Natural killer cell (primary cell): ENCODE data around the gene ZNF217. TPM values are rescaled to one million over a fixed set of nuclear protein-coding genes. Genes with fewer than 3 reads are reported as not detected.

Source experiments
- ATAC-seq, 3 donors: fragments of 150-1000 bp in 2 of 3; fragments of 200-7000 bp in 1 of 3; cut with Tn5 transposase; 1 replicate in 1 of 3; 2 replicates in 2 of 3; pipeline ENCODE4 v1.10.0; 2021; ENCODE audit warnings: mild to moderate bottlenecking in 2 of 3, moderate library complexity in 2 of 3
- DNase-seq, 2 donors: peaks; one replicate each; pipeline versions ENCODE4 v3.0.0 to v3.0.0-alpha.2; 2013 to 2021; ENCODE audit warnings: mixed read lengths in 1 of 2
- H3K27ac ChIP-seq: one replicate; pipeline ENCODE4 v1.5.1; 2013; ENCODE audit warnings: mild to moderate bottlenecking, low read length
- H3K27me3 ChIP-seq: one replicate; pipeline ENCODE4 v1.6.1; 2013; ENCODE audit warnings: low read length; ENCODE audit not compliant: control insufficient read depth, insufficient read depth
- H3K36me3 ChIP-seq: one replicate; pipeline ENCODE4 v1.6.1; 2013; ENCODE audit warnings: low read length; ENCODE audit not compliant: control insufficient read depth, insufficient read depth
- H3K4me1 ChIP-seq: one replicate; pipeline ENCODE4 v1.6.1; 2013; ENCODE audit warnings: low read length; ENCODE audit not compliant: control insufficient read depth, insufficient read depth
- H3K4me3 ChIP-seq: one replicate; pipeline ENCODE4 v1.5.1; 2013; ENCODE audit warnings: low read length
- H3K9me3 ChIP-seq: one replicate; pipeline ENCODE4 v1.6.1; 2013; ENCODE audit warnings: low read length; ENCODE audit not compliant: control insufficient read depth, insufficient read depth
- H3K27ac Mint-ChIP-seq, 2 donors: one replicate each; pipeline ENCODE4 v1.8.0; 2022; ENCODE audit warnings: mild to moderate bottlenecking in 2 of 2, mixed read lengths in 2 of 2, moderate library complexity in 1 of 2
- H3K27me3 Mint-ChIP-seq, 2 donors: one replicate each; pipeline ENCODE4 v1.8.0; 2022; ENCODE audit warnings: low read depth in 2 of 2, mixed read lengths in 2 of 2
- H3K36me3 Mint-ChIP-seq: one replicate; pipeline ENCODE4 v1.8.0; 2022; ENCODE audit warnings: mixed read lengths
- H3K4me1 Mint-ChIP-seq, 2 donors: one replicate each; pipeline ENCODE4 v1.8.0; 2022; ENCODE audit warnings: mixed read lengths in 2 of 2
- H3K4me3 Mint-ChIP-seq: one replicate; pipeline ENCODE4 v1.8.0; 2022; ENCODE audit warnings: mild to moderate bottlenecking, moderate library complexity, mixed read lengths
- H3K9me3 Mint-ChIP-seq, 2 donors: one replicate each; pipeline ENCODE4 v1.8.0; 2022; ENCODE audit warnings: mixed read lengths in 2 of 2
- WGBS: methylation state at CpG from one replicate; pipeline ENCODE4 v1.1.7; 2013; ENCODE audit warnings: missing lambda C conversion rate; ENCODE audit not compliant: insufficient coverage; 5-methylcytosine and 5-hydroxymethylcytosine counted together
- intact Hi-C: fragments of 100-400 bp; cut with micrococcal nuclease; formaldehyde crosslinking; loops from one replicate; pipeline ENCODE4 v1.14.2; 2022
- total RNA-seq, 4 donors: library from RNA; stranded (reverse); fragments of 120-200 nt in 1 of 4; gene quantifications; one replicate each; pipeline versions ENCODE4 v1.2.3 to v1.2.4, GENCODE V29; 2013 to 2022
- TF ChIP-seq, protein P1 (sequence below): fragments of 200-600 bp; IDR thresholded peaks from one replicate; pipeline ENCODE4 v1.8.0; 2022; ENCODE audit warnings: antibody characterized with exemption

The ZNF217 gene
- total RNA-seq, 3 donors from 2014 or later (not counting 1 experiment from before 2014, with no cell fraction given): 56.1 to 69.1 (median 59.0) TPM

DNA sequence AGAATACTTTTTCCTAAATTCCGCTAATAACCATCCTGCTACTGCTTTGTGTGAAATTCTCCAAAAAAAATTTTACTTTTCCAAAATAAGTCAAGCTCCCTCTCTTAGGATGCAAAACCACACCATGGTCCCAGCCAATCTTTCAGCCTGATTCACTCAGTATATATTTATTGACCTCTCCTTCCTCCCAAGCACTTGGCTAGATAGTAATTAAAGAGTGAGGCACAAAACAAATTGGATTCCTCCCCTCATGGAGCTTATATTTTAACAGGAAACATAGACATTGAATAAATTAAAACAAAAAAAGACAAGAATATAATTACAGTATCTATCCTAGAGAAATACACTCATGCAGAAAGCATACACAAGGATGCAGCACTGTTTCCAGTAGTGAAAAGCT, 9.0 kb upstream of the ZNF217 start:
- H3K9me3 Mint-ChIP-seq: no peaks in the 10 kb centered on the region
- H3K36me3 ChIP-seq: no peaks in the 10 kb centered on the region
- 100% methylated on average over 1 of the region's 1 CpG for WGBS
- TF ChIP-seq, protein P1, sequence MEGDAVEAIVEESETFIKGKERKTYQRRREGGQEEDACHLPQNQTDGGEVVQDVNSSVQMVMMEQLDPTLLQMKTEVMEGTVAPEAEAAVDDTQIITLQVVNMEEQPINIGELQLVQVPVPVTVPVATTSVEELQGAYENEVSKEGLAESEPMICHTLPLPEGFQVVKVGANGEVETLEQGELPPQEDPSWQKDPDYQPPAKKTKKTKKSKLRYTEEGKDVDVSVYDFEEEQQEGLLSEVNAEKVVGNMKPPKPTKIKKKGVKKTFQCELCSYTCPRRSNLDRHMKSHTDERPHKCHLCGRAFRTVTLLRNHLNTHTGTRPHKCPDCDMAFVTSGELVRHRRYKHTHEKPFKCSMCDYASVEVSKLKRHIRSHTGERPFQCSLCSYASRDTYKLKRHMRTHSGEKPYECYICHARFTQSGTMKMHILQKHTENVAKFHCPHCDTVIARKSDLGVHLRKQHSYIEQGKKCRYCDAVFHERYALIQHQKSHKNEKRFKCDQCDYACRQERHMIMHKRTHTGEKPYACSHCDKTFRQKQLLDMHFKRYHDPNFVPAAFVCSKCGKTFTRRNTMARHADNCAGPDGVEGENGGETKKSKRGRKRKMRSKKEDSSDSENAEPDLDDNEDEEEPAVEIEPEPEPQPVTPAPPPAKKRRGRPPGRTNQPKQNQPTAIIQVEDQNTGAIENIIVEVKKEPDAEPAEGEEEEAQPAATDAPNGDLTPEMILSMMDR: no peak
- no peak overlapping the region for H3K4me3 ChIP-seq
- H3K36me3 Mint-ChIP-seq: no peaks in the 10 kb centered on the region
- DNase-seq: no peak
- H3K9me3 ChIP-seq: no peaks in the 10 kb centered on the region
- no peak overlapping the region for H3K27ac ChIP-seq
- peaks cover 14 to 28% of the 10 kb centered on the region in 2 donors for H3K4me1 Mint-ChIP-seq
- ATAC-seq: no peak
- H3K27me3 ChIP-seq: no peaks in the 10 kb centered on the region
- H3K27me3 Mint-ChIP-seq: no peaks in the 10 kb centered on the region
- H3K4me3 Mint-ChIP-seq: no peak overlapping the region
- intact Hi-C loops: no loop called here
- H3K27ac Mint-ChIP-seq: no peak overlapping the region
- peaks cover 8% of the 10 kb centered on the region for H3K4me1 ChIP-seq

DNA sequence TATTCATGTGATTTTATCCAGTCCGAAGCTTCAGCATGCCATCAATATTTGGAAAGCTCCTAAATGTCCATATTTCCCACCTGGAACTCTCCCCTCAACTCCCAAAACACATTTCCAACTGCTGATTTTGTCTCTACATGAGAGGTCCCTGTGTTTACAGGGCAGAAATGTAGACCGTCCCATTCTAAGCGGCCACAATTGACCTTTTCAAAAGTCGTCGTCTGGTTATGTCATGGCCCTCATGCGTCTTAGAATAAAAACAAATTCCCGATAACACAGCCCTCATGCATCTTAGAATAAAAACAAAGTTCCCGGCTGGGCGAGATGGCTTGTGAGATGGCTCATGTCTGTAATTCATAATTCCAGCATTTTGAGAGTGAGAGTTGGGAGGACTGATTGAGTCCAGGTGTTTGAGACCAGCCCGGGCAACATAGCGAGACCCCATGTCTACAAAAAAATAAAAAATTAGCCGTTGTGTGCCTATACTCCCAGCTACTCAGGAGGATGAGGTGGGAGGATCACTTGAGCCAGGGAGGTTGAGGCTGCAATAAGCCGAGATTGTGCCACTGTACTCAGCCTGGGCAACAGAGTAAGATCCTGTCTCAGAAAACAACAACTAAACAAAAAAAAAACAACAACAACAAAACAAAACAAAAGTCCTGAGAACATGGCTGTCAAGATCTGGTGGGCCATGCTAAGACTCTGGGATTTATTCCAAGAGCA, 6.4 kb upstream of the ZNF217 start:
- ATAC-seq (no peak), DNase-seq (no peak)
- no peaks in the 10 kb centered on the region for H3K9me3 Mint-ChIP-seq
- no peaks in the 10 kb centered on the region for H3K27me3 ChIP-seq
- no peaks in the 10 kb centered on the region for H3K36me3 ChIP-seq
- WGBS: 96% methylated on average over 13 of the region's 13 CpGs
- H3K36me3 Mint-ChIP-seq: no peaks in the 10 kb centered on the region
- H3K9me3 ChIP-seq: no peaks in the 10 kb centered on the region
- H3K4me1 ChIP-seq: peaks cover 8% of the 10 kb centered on the region
- intact Hi-C loops: no loop called here
- H3K4me3 ChIP-seq: no peak overlapping the region
- H3K27me3 Mint-ChIP-seq: no peaks in the 10 kb centered on the region
- H3K27ac Mint-ChIP-seq: no peak overlapping the region
- TF ChIP-seq, protein P1: no peak
- no peak overlapping the region for H3K27ac ChIP-seq
- H3K4me1 Mint-ChIP-seq: peaks cover 21 to 45% of the 10 kb centered on the region in 2 donors
- H3K4me3 Mint-ChIP-seq: no peak overlapping the region

- no peaks in the 10 kb centered on the region for H3K9me3 ChIP-seq
- Mint-ChIP-seq H3K36me3 (no peaks in the 10 kb centered on the region), H3K27ac (peak overlapping the region; percentile 4 to 59), H3K4me3 (no peak overlapping the region), H3K9me3 (no peaks in the 10 kb centered on the region), H3K4me1 (peaks cover 24 to 48% of the 10 kb centered on the region in 2 donors), H3K27me3 (no peaks in the 10 kb centered on the region)
- WGBS: 89% methylated on average over 4 of the region's 4 CpGs
- peaks cover 8% of the 10 kb centered on the region for H3K4me1 ChIP-seq
- no peaks in the 10 kb centered on the region for H3K27me3 ChIP-seq
- no peak overlapping the region for H3K27ac ChIP-seq
- intact Hi-C loops: no loop called here
- ATAC-seq: no peak
- no peak overlapping the region for H3K4me3 ChIP-seq
- TF ChIP-seq, protein P1: no peak
- DNase-seq: no peak
- H3K36me3 ChIP-seq: no peaks in the 10 kb centered on the region
These were observed 5.7 kb upstream of the ZNF217 start for GRCh38 chr20:53599378-53599777.

DNA sequence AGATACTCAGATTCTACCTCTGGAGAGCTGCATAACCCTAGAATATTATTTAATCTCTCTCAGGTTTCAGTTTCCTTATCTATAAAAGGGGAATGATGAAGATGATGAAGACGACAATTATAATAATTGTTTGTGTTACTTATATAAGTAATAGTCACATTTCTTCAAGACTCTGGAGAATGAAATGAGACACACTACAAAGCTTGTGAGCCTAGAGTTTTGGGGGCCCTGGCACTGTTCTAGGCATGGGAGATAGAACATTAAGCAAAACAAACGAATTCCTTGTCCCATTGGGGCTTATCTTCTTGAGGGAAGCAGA, 5.4 kb upstream of the ZNF217 start:
- intact Hi-C loops: no loop called here
- Mint-ChIP-seq H3K27ac (peak overlapping the region; percentile 4 to 59), H3K36me3 (no peaks in the 10 kb centered on the region), H3K4me3 (no peak overlapping the region), H3K9me3 (no peaks in the 10 kb centered on the region), H3K27me3 (no peaks in the 10 kb centered on the region), H3K4me1 (peaks cover 24 to 47% of the 10 kb centered on the region in 2 donors)
- 100% methylated on average over 1 of the region's 2 CpGs for WGBS
- DNase-seq: no peak
- Histone ChIP-seq H3K9me3 (no peaks in the 10 kb centered on the region), H3K36me3 (no peaks in the 10 kb centered on the region), H3K27ac (no peak overlapping the region), H3K4me3 (no peak overlapping the region), H3K27me3 (no peaks in the 10 kb centered on the region), H3K4me1 (peaks cover 8% of the 10 kb centered on the region)
- ATAC-seq: no peak
- TF ChIP-seq, protein P1: no peak
